Glutamatergic neuron (in vitro differentiated cells): ENCODE results near the gene LPIN1. TPM values are rescaled to one million over a fixed set of nuclear protein-coding genes. Genes with fewer than 3 reads are reported as not detected.

ENCODE experiments used
- DNase-seq: peaks from one replicate; pipeline ENCODE4 v3.0.0; 2022
- H3K27ac Mint-ChIP-seq: one replicate; pipeline ENCODE4 v1.8.0; 2020; ENCODE audit warnings: mild to moderate bottlenecking, mixed read lengths, inconsistent platforms; ENCODE audit not compliant: unreplicated experiment
- H3K27me3 Mint-ChIP-seq: one replicate; pipeline ENCODE4 v1.8.0; 2020; ENCODE audit warnings: mild to moderate bottlenecking, moderate library complexity, mixed read lengths, inconsistent platforms; ENCODE audit not compliant: unreplicated experiment
- H3K36me3 Mint-ChIP-seq: one replicate; pipeline ENCODE4 v1.8.0; 2020; ENCODE audit warnings: mild to moderate bottlenecking, mixed read lengths, inconsistent platforms; ENCODE audit not compliant: unreplicated experiment
- H3K4me1 Mint-ChIP-seq: one replicate; pipeline ENCODE4 v1.8.0; 2020; ENCODE audit warnings: mild to moderate bottlenecking, low read depth, mixed read lengths, inconsistent platforms; ENCODE audit not compliant: unreplicated experiment
- H3K4me3 Mint-ChIP-seq: one replicate; pipeline ENCODE4 v1.8.0; 2020; ENCODE audit warnings: mild to moderate bottlenecking, mixed read lengths, inconsistent platforms; ENCODE audit not compliant: unreplicated experiment
- H3K9me3 Mint-ChIP-seq: one replicate; pipeline ENCODE4 v1.8.0; 2020; ENCODE audit warnings: mild to moderate bottlenecking, moderate library complexity, mixed read lengths, inconsistent platforms; ENCODE audit not compliant: unreplicated experiment
- CTCF ChIP-seq: fragments of 200-600 bp; sonication (generic); IDR thresholded peaks from one replicate; pipeline ENCODE4 v1.5.0; 2021; ENCODE audit not compliant: partially characterized antibody, unreplicated experiment
- total RNA-seq: library from RNA; stranded (reverse); fragmentation: NEBNext Ultra II Directional; extraction: Animal tissue kit (Norgen Biotek cat#: 25700); gene quantifications from one replicate; pipeline ENCODE4 v1.2.1, GENCODE V29; 2021; ENCODE audit not compliant: unreplicated experiment

The LPIN1 gene
- total RNA-seq, 1 donor from 2014 or later, result 142 TPM

DNA sequence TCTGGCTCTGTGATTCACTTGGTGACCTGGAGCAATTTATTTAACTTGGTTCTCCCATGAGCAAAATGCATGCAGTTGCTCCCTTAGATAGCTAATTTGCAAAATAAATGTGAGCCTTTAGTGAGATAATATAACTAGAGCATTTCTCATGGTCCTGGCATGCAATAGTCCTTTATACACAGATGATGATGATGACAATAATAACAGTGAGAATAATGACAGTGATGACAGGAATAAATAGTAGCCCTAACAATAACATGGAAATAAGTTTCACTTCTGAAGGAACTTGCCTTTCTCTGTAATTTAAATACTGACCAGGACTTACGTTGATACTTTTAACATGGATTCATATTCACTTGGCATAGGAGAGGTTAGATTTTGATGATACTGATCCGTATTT lies 49.2 kb downstream of the LPIN1 start:
- no peak overlapping the region for H3K27ac Mint-ChIP-seq
- H3K36me3 Mint-ChIP-seq, result peaks cover 22% of the 10 kb centered on the region
- H3K27me3 Mint-ChIP-seq, result no peaks in the 10 kb centered on the region
- no peak overlapping the region for H3K4me3 Mint-ChIP-seq
- no peak for DNase-seq
- no peaks in the 10 kb centered on the region for H3K9me3 Mint-ChIP-seq
- no peak for TF ChIP-seq CTCF
- H3K4me1 Mint-ChIP-seq, result no peaks in the 10 kb centered on the region

DNA sequence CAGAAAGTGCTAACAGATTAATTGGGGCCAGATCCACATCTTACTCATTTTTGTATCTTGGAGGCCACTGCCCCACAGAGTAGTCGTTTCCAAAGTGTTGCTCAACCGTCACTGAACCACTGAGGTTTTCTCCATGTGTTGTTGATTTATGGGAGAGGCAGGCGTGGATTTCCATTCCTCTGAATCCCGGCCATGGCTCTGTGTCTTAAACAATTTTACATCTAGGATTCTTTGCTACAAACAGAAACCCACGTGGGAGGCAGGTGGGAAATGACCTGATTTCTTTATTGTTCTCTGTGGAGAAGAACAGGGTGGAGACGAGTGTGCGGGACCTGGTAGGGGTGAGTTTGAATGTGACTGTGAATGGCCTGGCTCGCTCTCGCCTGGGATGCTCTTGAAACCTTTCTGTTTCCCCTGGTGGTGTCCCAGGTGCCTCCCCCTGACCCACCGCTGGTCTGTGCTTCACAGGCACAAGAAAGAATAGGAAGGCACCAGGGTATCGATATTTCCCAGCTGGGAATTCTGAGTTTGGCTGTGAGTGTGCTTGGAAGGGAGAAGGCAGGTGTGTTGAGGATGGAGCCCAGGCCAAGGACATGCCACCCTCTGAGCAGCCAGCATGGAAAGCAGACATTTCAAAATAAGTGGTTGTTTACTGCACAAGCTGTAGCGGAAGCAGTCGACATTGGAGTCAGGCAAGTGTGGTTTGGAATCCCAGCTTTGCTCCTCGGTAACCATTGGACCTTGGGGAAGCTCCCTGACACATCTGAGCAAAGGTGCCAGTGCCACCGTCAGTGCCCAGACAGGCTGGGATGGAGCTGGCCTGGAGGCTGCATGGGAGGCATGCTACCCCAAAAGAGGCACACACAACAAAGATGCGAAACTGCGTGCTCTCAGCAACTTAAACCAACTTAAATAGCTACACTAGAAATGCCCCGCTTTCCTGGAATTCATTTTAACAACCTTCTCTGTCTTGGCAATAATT lies 50.0 kb downstream of the LPIN1 start:
- Mint-ChIP-seq H3K27me3 (no peaks in the 10 kb centered on the region), H3K27ac (no peak overlapping the region), H3K4me1 (peaks cover 4% of the 10 kb centered on the region), H3K36me3 (peaks cover 20% of the 10 kb centered on the region), H3K9me3 (peaks cover 2% of the 10 kb centered on the region), H3K4me3 (no peak overlapping the region)
- DNase-seq, result no peak
- no peak for TF ChIP-seq CTCF

DNA sequence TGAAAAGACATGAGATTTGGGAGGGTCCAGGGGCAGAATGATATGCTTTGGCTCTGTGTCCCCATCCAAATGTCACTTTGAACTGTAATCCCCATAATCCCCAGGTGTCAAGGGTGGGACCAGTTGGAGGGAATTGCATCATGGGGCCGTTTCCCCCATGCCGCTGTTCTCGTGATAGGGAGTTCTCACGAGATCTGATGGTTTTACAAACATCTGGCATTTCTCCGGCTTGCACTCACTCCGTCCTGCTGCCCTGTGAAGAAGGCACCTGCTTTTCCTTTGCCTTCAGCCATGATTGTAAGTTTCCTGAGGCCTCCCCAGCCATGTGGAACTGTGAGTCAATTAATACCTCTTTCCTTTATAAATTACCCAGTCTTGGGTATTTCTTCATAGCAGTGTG lies 51.4 kb downstream of the LPIN1 start:
- Mint-ChIP-seq H3K4me1 (peaks cover 9% of the 10 kb centered on the region), H3K27me3 (peaks cover 5% of the 10 kb centered on the region), H3K36me3 (peaks cover 18% of the 10 kb centered on the region), H3K4me3 (no peak overlapping the region), H3K9me3 (peaks cover 2% of the 10 kb centered on the region), H3K27ac (no peak overlapping the region)
- no peak for TF ChIP-seq CTCF
- no peak for DNase-seq

- H3K36me3 Mint-ChIP-seq, result peaks cover 12% of the 10 kb centered on the region
- no peak for DNase-seq
- TF ChIP-seq CTCF, result no peak
- H3K27me3 Mint-ChIP-seq, result peaks cover 5% of the 10 kb centered on the region
- H3K27ac Mint-ChIP-seq, result no peak overlapping the region
- peaks cover 15% of the 10 kb centered on the region for H3K4me1 Mint-ChIP-seq
- H3K9me3 Mint-ChIP-seq, result peaks cover 2% of the 10 kb centered on the region
- H3K4me3 Mint-ChIP-seq, result no peak overlapping the region
Observed at GRCh38 chr2:11798701-11799435, 52.4 kb downstream of the LPIN1 start.
